Adipocyte (in vitro differentiated cells): Measurements from ENCODE around the gene C10orf90.

Experiments
- DNase-seq: peaks from one replicate; pipeline ENCODE4 v3.0.0-alpha.2; 2015; ENCODE audit warnings: low read depth
- H3K27me3 ChIP-seq: replicated peaks from 2 replicates; pipeline ENCODE4 v1.7.0; 2013; ENCODE audit warnings: mild to moderate bottlenecking, low read length, moderate library complexity; ENCODE audit not compliant: control insufficient read depth, insufficient read depth
- H3K36me3 ChIP-seq: 2 replicates; pipeline ENCODE4 v1.7.0; 2013; ENCODE audit warnings: low read length, mild to moderate bottlenecking, moderate library complexity; ENCODE audit not compliant: control insufficient read depth, insufficient read depth, severe bottlenecking
- H3K4me1 ChIP-seq: 2 replicates; pipeline ENCODE4 v1.7.0; 2013; ENCODE audit warnings: mild to moderate bottlenecking, low read length, moderate library complexity; ENCODE audit not compliant: control insufficient read depth, insufficient read depth
- H3K4me3 ChIP-seq: 2 replicates; pipeline ENCODE4 v1.7.0; 2013; ENCODE audit warnings: mild to moderate bottlenecking, low read length, moderate library complexity
- H3K9ac ChIP-seq: 2 replicates; pipeline ENCODE4 v1.7.0; 2013; ENCODE audit warnings: mild to moderate bottlenecking, low read length, moderate library complexity
- H3K9me3 ChIP-seq: 2 replicates; pipeline ENCODE4 v1.7.0; 2013; ENCODE audit warnings: mild to moderate bottlenecking, low read length, moderate library complexity; ENCODE audit not compliant: control insufficient read depth

The C10orf90 gene

DNA sequence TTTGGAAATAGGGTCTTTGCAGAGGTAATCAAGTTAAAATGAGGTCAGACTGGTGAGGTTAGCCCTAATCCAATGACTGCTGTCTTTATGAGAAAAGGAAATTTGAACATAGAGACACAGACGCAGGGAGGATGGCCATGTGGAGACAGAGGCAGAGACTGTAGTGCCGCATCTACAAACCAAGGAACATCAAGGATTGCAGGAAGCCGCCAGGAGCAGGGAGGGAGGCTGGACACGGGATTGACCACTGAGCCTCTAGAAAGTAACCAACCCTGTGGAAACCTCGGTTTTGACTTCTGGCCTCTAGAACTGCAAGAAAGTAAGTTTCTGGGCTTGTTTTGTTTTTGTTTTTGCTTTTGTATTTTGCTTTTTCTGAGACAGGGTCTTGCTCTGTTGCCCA, 213.9 kb downstream of the C10orf90 start:
- Histone ChIP-seq H3K4me1 (peaks cover 37% of the 10 kb centered on the region), H3K4me3 (no peak overlapping the region), H3K9me3 (no peaks in the 10 kb centered on the region), H3K27me3 (no peaks in the 10 kb centered on the region), H3K9ac (no peak overlapping the region), H3K36me3 (no peaks in the 10 kb centered on the region)
- no peak for DNase-seq

DNA sequence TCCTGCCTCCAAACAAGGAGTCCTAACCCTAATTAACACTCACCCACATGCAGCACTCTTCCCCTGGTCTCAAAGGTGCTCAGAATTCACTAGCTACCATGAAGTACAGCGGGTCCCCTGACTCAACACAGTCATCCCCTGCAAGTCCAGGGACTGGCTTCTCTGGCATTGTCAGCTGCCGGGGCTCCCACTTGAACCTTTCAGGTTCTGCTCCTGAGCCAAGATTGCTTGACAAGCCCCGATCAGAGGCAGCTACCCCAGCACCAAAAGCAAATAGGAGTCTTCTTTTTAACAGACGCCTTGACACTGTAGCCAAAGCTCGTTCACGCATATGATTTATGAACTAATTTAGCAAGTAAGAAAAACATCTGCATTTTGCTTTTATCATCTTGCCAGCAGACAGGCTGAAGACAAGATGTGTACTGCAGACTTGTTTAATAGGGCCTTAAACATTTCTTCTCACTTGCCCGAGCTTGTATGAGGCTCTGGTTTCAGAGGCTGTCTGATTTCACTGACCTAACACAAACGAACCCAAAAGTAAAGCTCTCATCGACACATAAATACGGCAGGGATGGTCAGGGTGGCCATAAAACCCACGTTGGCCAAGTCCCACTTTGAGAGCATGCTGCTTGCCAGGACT, 214.6 kb downstream of the C10orf90 start:
- Histone ChIP-seq H3K36me3 (no peaks in the 10 kb centered on the region), H3K4me1 (peaks cover 37% of the 10 kb centered on the region), H3K27me3 (no peaks in the 10 kb centered on the region), H3K9ac (no peak overlapping the region), H3K4me3 (no peak overlapping the region), H3K9me3 (no peaks in the 10 kb centered on the region)
- no peak for DNase-seq

DNA sequence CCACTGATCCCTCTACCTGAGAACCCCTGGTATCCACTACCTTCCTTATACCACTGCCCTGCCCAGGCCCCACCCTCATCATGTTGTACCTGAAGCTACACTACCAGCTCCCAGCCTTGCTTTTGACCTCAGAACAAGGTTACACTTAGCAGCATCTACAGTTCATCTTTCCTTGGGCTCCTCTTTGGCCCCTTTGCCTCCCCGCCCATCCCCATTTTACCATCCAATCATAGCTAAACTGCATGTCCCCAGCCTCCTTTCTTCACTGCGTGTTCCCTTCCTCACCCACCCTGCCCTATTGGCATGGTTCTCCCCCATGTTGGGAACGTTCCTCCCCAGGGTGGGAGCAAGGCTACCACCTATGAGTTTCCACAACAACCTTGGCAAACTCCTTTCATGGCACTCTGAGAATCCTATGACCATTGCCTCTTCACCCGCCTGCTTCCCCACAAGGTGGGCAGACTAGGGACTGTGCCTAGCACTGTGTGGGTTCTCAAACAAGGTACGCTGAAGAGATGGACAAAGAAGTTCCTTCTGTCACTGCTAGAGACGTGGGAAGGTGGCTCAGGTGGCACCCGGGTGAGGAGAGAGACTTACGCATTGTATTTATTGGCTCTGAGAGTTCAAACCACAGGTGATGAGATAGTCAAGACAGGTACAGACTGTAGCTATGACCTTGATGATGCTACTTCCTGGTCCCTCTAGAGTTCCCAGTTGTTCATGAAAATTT, 215.3 kb downstream of the C10orf90 start:
- Histone ChIP-seq H3K9me3 (no peaks in the 10 kb centered on the region), H3K4me3 (no peak overlapping the region), H3K27me3 (no peaks in the 10 kb centered on the region), H3K9ac (no peak overlapping the region), H3K4me1 (peaks cover 31% of the 10 kb centered on the region), H3K36me3 (no peaks in the 10 kb centered on the region)
- no peak for DNase-seq

DNA sequence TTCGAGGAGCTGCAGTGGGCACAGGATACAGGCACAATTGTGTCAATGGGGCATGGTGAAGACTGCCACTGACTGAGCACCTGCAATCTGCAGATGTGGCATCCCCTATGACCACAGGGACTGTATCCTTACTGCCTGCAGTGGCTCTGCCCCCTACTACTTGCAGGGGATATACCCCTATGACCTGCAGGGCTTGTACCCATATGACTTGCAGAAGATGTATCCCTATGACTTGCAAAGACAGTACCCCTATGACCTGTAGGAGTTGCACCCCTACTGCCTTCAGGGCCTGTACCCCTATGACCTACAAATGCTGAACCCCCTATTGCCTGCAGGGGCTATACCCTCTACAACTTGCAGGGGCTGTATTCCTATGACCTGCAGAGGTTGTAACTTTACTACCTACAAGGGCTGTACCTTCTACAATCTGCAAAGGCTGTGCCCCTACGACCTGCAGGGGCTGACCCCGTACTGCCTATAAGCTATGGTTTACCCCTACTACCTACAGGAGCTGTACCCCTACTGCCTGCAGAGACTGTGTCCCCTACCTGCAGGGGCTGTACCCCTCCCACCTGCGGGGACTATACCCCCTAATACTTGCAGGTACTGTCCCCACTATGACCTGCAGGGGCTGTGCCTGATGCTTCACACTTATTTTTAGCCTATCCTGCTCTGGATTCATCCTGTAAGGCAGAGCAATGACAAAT, 216.3 kb downstream of the C10orf90 start:
- Histone ChIP-seq H3K4me1 (peaks cover 22% of the 10 kb centered on the region), H3K4me3 (no peak overlapping the region)
- DNase-seq = no peak

DNA sequence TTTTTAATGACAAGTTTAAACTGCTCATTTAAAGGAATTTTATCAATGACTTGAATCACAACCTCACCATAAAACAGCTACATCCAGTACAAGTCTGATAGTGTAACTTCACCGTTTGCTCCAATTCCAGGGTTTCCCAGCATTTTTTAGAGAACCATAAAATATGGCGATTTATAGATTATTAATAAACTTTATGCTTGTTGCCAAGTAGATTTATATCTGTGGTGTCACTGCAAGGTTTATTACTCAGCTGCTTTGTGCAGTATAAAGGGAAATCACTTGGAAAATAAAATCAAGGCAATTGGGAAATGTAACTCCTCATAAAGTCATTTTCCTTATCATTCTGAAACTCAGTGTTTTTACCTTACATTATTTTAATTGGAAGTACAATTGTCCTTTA, 218.2 kb downstream of the C10orf90 start:
- H3K4me1 ChIP-seq = peaks cover 4% of the 10 kb centered on the region
- H3K9me3 ChIP-seq = no peaks in the 10 kb centered on the region
- no peak overlapping the region for H3K4me3 ChIP-seq
- H3K27me3 ChIP-seq = no peaks in the 10 kb centered on the region
- H3K9ac ChIP-seq = no peak overlapping the region
- no peaks in the 10 kb centered on the region for H3K36me3 ChIP-seq
- no peak for DNase-seq

More for the DNA sequence above, 216.3 kb downstream of the C10orf90 start:
- no peaks in the 10 kb centered on the region for H3K36me3 ChIP-seq
- H3K9me3 ChIP-seq = no peaks in the 10 kb centered on the region
- no peaks in the 10 kb centered on the region for H3K27me3 ChIP-seq
- H3K9ac ChIP-seq = no peak overlapping the region

DNA sequence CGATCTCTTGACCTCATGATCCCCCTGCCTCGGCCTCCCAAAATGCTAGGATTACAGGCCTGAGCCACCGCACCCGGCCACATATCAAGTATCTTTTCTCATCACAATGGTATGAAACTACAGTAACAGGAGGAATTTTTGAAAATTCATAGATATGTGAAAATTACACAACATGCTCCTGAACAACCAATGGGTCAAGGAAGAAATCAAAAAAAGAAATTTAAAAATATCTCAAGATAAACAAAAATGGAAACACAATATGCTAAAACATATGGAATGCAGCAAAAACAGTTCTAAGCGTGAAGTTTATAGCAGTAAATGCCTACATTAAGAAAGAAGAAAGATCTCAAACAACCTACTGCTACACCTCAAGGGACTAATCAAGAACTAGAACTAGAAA, 222.4 kb downstream of the C10orf90 start:
- H3K9me3 ChIP-seq = peaks cover 3% of the 10 kb centered on the region
- H3K27me3 ChIP-seq = no peaks in the 10 kb centered on the region
- DNase-seq = peak; percentile 57
- no peak overlapping the region for H3K4me3 ChIP-seq
- no peak overlapping the region for H3K9ac ChIP-seq
- no peaks in the 10 kb centered on the region for H3K36me3 ChIP-seq
- H3K4me1 ChIP-seq = no peaks in the 10 kb centered on the region

DNA sequence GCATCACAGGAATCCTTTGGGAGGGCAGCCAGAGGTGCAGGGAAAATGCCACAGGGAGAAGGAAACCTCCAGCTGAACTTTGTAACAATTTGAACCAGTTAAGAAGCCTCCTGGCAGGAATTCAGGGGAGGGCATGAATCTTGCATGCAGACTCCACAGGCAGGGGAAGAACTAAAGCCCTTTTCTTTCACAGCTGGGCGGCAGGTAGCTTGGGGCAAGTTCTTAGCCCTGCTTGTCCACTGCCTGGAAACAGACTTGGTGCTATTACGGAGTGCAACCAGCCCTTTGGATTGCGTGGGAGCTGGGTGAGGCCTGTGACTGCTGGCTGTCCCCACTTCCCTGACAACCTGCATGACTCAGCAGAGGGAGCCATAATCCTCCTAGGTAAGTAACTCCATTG, 230.6 kb downstream of the C10orf90 start:
- Histone ChIP-seq H3K27me3 (no peaks in the 10 kb centered on the region), H3K4me1 (no peaks in the 10 kb centered on the region), H3K36me3 (no peaks in the 10 kb centered on the region), H3K9ac (no peak overlapping the region), H3K4me3 (no peak overlapping the region), H3K9me3 (peaks cover 3% of the 10 kb centered on the region)
- DNase-seq = peak; percentile 47

DNA sequence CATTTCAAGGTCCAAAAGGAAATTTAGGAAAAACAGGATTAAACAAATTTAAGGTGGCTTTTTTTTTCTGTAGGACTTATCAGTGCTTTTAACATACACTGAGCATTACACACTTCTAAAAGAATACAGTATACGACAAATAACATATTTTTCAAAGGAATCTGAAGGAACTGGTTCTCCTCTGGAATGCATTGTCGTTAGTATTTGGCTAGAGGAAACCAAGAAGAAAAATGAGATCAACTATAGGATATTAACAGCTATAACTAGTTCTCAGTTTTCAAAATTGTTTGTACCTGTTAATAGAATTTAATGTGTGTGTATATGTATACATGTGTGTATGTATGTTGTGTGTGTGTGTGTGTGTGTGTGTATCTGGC, 232.1 kb downstream of the C10orf90 start:
- no peaks in the 10 kb centered on the region for H3K4me1 ChIP-seq
- DNase-seq = no peak
- H3K27me3 ChIP-seq = no peaks in the 10 kb centered on the region
- no peak overlapping the region for H3K9ac ChIP-seq
- no peaks in the 10 kb centered on the region for H3K36me3 ChIP-seq
- H3K9me3 ChIP-seq = no peaks in the 10 kb centered on the region
- no peak overlapping the region for H3K4me3 ChIP-seq

DNA sequence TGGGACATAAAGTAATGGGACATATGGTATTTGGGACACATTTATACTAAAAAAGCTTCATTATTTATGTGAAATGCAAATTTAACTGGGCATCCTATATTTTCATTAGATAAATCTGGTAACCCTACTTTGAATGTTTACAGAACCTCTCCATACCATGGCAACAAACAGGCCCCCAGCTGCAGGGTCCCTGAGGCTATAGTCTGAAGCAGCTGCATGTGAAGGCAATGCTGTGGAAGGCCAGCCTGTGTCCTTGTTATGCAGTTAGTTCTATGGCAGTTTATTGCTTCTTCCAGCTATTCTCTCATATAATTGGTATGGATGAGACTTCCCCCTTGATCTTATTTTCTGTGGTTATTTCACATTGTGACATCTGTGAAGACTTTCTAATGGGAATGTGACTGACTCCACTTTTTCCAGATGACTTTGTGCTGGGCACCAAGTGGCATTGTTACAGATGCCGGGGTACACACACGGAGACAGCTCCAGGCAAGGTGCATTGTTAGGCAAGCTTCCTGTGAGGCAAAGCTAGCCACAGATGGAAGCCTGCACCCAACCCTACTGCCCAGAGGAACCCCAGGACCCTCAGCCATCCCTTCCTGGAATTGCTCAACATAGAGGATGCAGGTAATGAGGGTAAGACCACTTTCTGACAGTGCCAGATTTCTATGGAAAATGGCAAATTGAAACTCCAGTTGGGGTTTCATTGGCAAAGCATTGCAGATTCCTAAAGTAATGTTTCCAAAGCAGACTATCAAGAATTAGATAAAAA, 232.7 kb downstream of the C10orf90 start:
- Histone ChIP-seq H3K9ac (no peak overlapping the region), H3K27me3 (no peaks in the 10 kb centered on the region), H3K36me3 (no peaks in the 10 kb centered on the region), H3K4me1 (no peaks in the 10 kb centered on the region), H3K4me3 (no peak overlapping the region), H3K9me3 (no peaks in the 10 kb centered on the region)
- no peak for DNase-seq

DNA sequence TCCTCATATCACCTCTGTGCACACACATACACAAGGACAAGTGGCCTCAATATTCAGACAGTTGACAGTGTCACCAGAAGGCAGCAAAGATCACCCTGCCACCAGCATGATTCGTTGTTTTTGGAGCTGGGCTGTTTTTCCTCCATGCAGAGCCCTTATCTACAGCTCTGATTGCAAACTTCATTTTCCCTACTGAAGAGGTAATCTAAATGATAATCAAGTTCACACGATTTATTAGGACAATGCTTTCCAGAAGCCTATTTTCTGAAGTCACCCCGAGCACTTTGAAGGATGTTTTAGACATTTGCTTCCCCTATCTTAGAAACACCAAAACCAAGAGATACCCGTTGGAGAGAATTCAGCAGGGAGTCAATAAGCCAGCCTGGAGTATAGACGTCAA, 236.3 kb downstream of the C10orf90 start:
- Histone ChIP-seq H3K9ac (no peak overlapping the region), H3K4me3 (no peak overlapping the region), H3K4me1 (no peaks in the 10 kb centered on the region), H3K9me3 (no peaks in the 10 kb centered on the region), H3K27me3 (no peaks in the 10 kb centered on the region), H3K36me3 (no peaks in the 10 kb centered on the region)
- no peak for DNase-seq

DNA sequence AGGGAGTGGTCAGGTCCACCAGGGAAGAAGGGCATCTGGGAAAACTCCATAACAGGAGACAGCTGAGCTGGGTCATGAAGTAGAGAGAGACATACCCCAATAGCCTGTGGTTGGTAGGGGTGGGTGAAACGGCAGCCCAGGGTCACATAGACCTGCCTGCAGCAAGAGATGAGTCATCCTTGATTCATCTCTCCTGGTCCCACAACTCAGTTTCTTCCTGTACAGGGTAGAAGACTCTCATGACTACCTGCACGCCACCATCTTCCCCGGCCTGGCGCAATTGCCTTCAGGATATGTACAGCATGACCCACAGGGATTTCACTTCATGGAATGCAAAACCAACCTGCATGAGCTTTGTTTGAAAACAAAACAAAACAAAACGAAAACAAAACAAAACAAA, 237.1 kb downstream of the C10orf90 start:
- Histone ChIP-seq H3K27me3 (no peaks in the 10 kb centered on the region), H3K4me1 (no peaks in the 10 kb centered on the region), H3K9me3 (no peaks in the 10 kb centered on the region), H3K9ac (no peak overlapping the region), H3K36me3 (no peaks in the 10 kb centered on the region), H3K4me3 (no peak overlapping the region)
- no peak for DNase-seq
